GM12878 (cell line): ENCODE results near the gene HCAR3. TPM values are rescaled to one million over a fixed set of nuclear protein-coding genes. Genes with fewer than 3 reads are reported as not detected.

ENCODE experiments used
- ATAC-seq: fragments of 200-7000 bp; cut with Tn5 transposase; 3 replicates; pipeline ENCODE4 v1.9.1; 2020; ENCODE audit warnings: mild to moderate bottlenecking, moderate library complexity
- BruUV-seq: library from RNA; stranded (reverse); fragments of 400-500 nt; replicated peaks from 2 replicates; lab custom pipeline; 2021; lab: Mats Ljungman, UMichigan
- CTCF ChIA-PET: fragments of 300-600 bp; sonication (Branson Sonifier 250); formaldehyde crosslinking; extraction: SDS; loops from one replicate; lab custom pipeline; 2021; ENCODE audit warnings: inconsistent platforms; lab: Yijun Ruan, JAX
- POLR2A ChIA-PET: fragments of 350-600 bp; formaldehyde crosslinking; extraction: SDS; loops from one replicate; lab custom pipeline; 2021; ENCODE audit warnings: inconsistent platforms; lab: Charles Lee
- RAD21 ChIA-PET: fragments of 300-600 bp; sonication (Branson Sonifier 250); formaldehyde crosslinking; loops from one replicate; lab custom pipeline; 2023; ENCODE audit warnings: antibody characterized with exemption; ENCODE audit not compliant: unreplicated experiment; lab: Charles Lee
- SMC1A ChIA-PET: fragments of 300-600 bp; sonication (Branson Sonifier 250); formaldehyde crosslinking; loops from one replicate; lab custom pipeline; 2023; ENCODE audit not compliant: unreplicated experiment, uncharacterized antibody; lab: Charles Lee
- DNase-seq: peaks from one replicate; pipeline ENCODE4 v3.0.0-alpha.2; 2011; ENCODE audit warnings: low read depth, low spot score
- FAIRE-seq: peaks from 3 replicates; lab custom pipeline; 2011; peaks lifted over from hg19 to GRCh38; lab: Jason Lieb, UNC
- H2AFZ ChIP-seq: 2 replicates; pipeline ENCODE4 v1.6.0; 2011; ENCODE audit warnings: low read depth, low read length, control low read depth; ENCODE audit not compliant: control insufficient read depth
- H3K27ac ChIP-seq: 2 replicates; pipeline ENCODE4 v1.5.1; 2011; ENCODE audit warnings: control low read depth; ENCODE audit not compliant: control insufficient read depth, insufficient read depth
- H3K27me3 ChIP-seq, 2 experiments: replicated peaks in 1 of 2; 2 replicates each; pipeline versions ENCODE4 v1.6.0 to v1.6.1; 2011; ENCODE audit warnings: low read length in 1 of 2; ENCODE audit not compliant: control insufficient read depth in 2 of 2, insufficient read depth in 2 of 2
- H3K36me3 ChIP-seq, 2 experiments: 2 replicates each; pipeline ENCODE4 v1.5.1; 2011; ENCODE audit warnings: low read length in 1 of 2; ENCODE audit not compliant: control insufficient read depth in 2 of 2, insufficient read depth in 2 of 2
- H3K4me1 ChIP-seq: 2 replicates; pipeline ENCODE4 v1.6.1; 2011; ENCODE audit warnings: mild to moderate bottlenecking, low read length, moderate library complexity, mixed read lengths; ENCODE audit not compliant: control insufficient read depth, insufficient read depth
- H3K4me2 ChIP-seq: 2 replicates; pipeline ENCODE4 v1.6.0; 2011; ENCODE audit warnings: control low read depth; ENCODE audit not compliant: control insufficient read depth, insufficient read depth
- H3K4me3 ChIP-seq: fragments of 200-600 bp; sonication (generic); 2 replicates; pipeline ENCODE4 v1.5.1; 2016
- H3K79me2 ChIP-seq: 2 replicates; pipeline ENCODE4 v1.6.0; 2011; ENCODE audit warnings: low read length; ENCODE audit not compliant: control insufficient read depth, insufficient read depth
- H3K9ac ChIP-seq: 2 replicates; pipeline ENCODE4 v1.8.0; 2011; ENCODE audit warnings: low read length, control low read depth, mixed read lengths; ENCODE audit not compliant: control insufficient read depth, insufficient read depth
- H3K9me3 ChIP-seq: replicated peaks from 3 replicates; pipeline ENCODE4 v1.5.1; 2011; ENCODE audit warnings: mild to moderate bottlenecking, low read length; ENCODE audit not compliant: control insufficient read depth, insufficient read depth
- H4K20me1 ChIP-seq: 2 replicates; pipeline ENCODE4 v1.6.0; 2011; ENCODE audit not compliant: control insufficient read depth, insufficient read depth
- SP1 ChIP-seq: IDR thresholded peaks from one replicate; pipeline ENCODE4 v1.6.1; 2011; ENCODE audit warnings: low read depth, low read length
- USF1 ChIP-seq: IDR thresholded peaks from 2 replicates; pipeline ENCODE4 v1.6.1; 2011; ENCODE audit warnings: borderline replicate concordance, low read depth, mild to moderate bottlenecking, moderate library complexity, mixed read lengths, low read length; ENCODE audit not compliant: insufficient read depth; ENCODE audit errors: extremely low read length
- WGBS: methylation state at CpG from one replicate; pipeline ENCODE4 v1.1.6; 2016; ENCODE audit warnings: low lambda C conversion rate; ENCODE audit not compliant: insufficient replicate concordance, insufficient coverage; ENCODE audit errors: missing lambda C conversion rate; 5-methylcytosine and 5-hydroxymethylcytosine counted together
- in situ Hi-C: fragments of 300-500 bp; cut with MboI; formaldehyde crosslinking; loops from 9 replicates; pipeline ENCODE4 v1.14.3; 2018; ENCODE audit warnings: mixed read lengths
- intact Hi-C: fragments of 100-400 bp; cut with micrococcal nuclease; formaldehyde crosslinking; loops from one replicate; pipeline ENCODE4 v1.14.2; 2022; ENCODE audit not compliant: unreplicated experiment
- polyA plus RNA-seq, 11 experiments: library from polyadenylated mRNA; depleted of rRNA in 4 of 11; unstranded in 6 of 11; stranded (reverse) in 5 of 11; fragments of >200 nt; fragmentation: Nextera tagmentation in 4 of 11; fragmentation: Illumina TruSeq in 1 of 11; extraction: Ambion mirVana in 4 of 11; extraction: Trizol in 1 of 11; gene quantifications; 1 replicate in 1 of 11; 2 replicates in 10 of 11; pipeline versions ENCODE4 v1.2.1 to v1.2.3, GENCODE V29; 2011 to 2016; ENCODE audit warnings: inconsistent platforms in 2 of 11, missing spikeins in 2 of 11, low read depth in 1 of 11
- total RNA-seq, 4 experiments: library from RNA; depleted of rRNA in 3 of 4; stranded (reverse); fragments of >200 nt in 3 of 4; fragmentation: Illumina TruSeq in 1 of 4; extraction: Trizol in 1 of 4; gene quantifications; 2 replicates each; pipeline versions ENCODE4 v1.2.1 to v1.2.3, GENCODE V29; 2013 to 2021
- TF ChIP-seq, protein P1 (sequence below): IDR thresholded peaks from 2 replicates; pipeline ENCODE4 v1.6.1; 2012; ENCODE audit warnings: mild to moderate bottlenecking, low read depth, low read length

The HCAR3 gene
- total and polyA plus RNA-seq, 10 of the 15 experiments (the other 5 are each of a cell fraction or from before 2014, with no cell fraction given): 0.57 to 3.0 (median 2.2) TPM

DNA sequence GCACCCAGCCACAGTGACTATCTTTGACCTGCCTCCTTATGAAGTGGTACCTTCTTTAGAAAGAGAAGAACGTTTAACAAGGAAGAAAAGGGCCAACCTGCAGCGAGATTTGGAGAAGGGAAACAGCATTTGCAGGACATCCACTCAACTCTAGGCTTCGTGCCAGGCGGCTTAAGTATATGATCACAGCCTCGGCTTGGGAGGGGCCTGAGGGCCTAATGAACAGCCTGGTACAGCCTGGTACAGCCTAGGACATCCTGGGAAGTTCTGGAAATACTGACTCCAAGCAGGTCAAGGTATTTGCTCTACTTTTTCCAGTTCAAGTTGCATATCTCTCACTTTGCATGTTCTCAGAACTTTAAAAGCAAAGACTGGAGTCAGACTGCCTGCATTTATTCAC, 29.5 kb downstream of the HCAR3 start:
- DNase-seq: no peak
- CTCF ChIA-PET: no interaction called here
- SMC1A ChIA-PET: no interaction called here
- H4K20me1 ChIP-seq: no peaks in the 10 kb centered on the region
- H3K27ac ChIP-seq: no peak overlapping the region
- POLR2A ChIA-PET: no interaction called here
- TF ChIP-seq, protein P1, sequence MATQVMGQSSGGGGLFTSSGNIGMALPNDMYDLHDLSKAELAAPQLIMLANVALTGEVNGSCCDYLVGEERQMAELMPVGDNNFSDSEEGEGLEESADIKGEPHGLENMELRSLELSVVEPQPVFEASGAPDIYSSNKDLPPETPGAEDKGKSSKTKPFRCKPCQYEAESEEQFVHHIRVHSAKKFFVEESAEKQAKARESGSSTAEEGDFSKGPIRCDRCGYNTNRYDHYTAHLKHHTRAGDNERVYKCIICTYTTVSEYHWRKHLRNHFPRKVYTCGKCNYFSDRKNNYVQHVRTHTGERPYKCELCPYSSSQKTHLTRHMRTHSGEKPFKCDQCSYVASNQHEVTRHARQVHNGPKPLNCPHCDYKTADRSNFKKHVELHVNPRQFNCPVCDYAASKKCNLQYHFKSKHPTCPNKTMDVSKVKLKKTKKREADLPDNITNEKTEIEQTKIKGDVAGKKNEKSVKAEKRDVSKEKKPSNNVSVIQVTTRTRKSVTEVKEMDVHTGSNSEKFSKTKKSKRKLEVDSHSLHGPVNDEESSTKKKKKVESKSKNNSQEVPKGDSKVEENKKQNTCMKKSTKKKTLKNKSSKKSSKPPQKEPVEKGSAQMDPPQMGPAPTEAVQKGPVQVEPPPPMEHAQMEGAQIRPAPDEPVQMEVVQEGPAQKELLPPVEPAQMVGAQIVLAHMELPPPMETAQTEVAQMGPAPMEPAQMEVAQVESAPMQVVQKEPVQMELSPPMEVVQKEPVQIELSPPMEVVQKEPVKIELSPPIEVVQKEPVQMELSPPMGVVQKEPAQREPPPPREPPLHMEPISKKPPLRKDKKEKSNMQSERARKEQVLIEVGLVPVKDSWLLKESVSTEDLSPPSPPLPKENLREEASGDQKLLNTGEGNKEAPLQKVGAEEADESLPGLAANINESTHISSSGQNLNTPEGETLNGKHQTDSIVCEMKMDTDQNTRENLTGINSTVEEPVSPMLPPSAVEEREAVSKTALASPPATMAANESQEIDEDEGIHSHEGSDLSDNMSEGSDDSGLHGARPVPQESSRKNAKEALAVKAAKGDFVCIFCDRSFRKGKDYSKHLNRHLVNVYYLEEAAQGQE: no peak
- TF ChIP-seq SP1: no peak
- TF ChIP-seq USF1: no peak
- no TSS peak for BruUV-seq
- H3K4me3 ChIP-seq: no peak overlapping the region
- intact Hi-C loops (no loop called here), in situ Hi-C loops (no loop called here)
- WGBS: 57% methylated on average over 5 of the region's 5 CpGs
- no peak overlapping the region for H3K9ac ChIP-seq
- no peak for FAIRE-seq
- H3K4me1 ChIP-seq: no peaks in the 10 kb centered on the region
- RAD21 ChIA-PET: no interaction called here
- H2AFZ ChIP-seq: no peak overlapping the region
- no peak for ATAC-seq
- H3K9me3 ChIP-seq: no peaks in the 10 kb centered on the region
- H3K4me2 ChIP-seq: no peak overlapping the region
- no peaks in the 10 kb centered on the region for H3K79me2 ChIP-seq
- H3K27me3 ChIP-seq: no peaks in the 10 kb centered on the region
- no peaks in the 10 kb centered on the region for H3K36me3 ChIP-seq
